Measurements from ENCODE around the gene BBOX1. TPM values are rescaled to one million over a fixed set of nuclear protein-coding genes. Genes with fewer than 3 reads are reported as not detected.
"Not testable (repeated sequence)": the region's sequence is repeated elsewhere in the genome, so short reads cannot be mapped to it uniquely, and the experiment has no call there.

Gene BBOX1
- polyA plus RNA-seq (2013, experiment 1 of 2; ENCODE audit: insufficient read length), result 0.37 TPM
- polyA plus RNA-seq (2013, experiment 2 of 2; ENCODE audit: insufficient read length), result 0.21 TPM

GRCh38 chr11:27040302-27041115 is at the start of gene BBOX1:
Gene BBOX1 (plus strand): TSS chr11:27040815. CDS start chr11:27055431, 14,616 bp downstream.
- DNase-seq, result no peak

- peak; percentile 91 for DNase-seq
These were observed 48.5 kb upstream of the BBOX1 start for GRCh38 chr11:26992031-26992541.

- DNase-seq, result peak; percentile 87
These were observed 46.6 kb upstream of the BBOX1 start, which contains the start of gene FIBIN for GRCh38 chr11:26993965-26994457. Gene FIBIN (plus strand): TSS chr11:26994112. CDS start chr11:26994527, 415 bp downstream.

GRCh38 chr11:26994631-26995095 is 46.0 kb upstream of the BBOX1 start:
- no peak for DNase-seq

- no peak for DNase-seq
These were observed 44.7 kb upstream of the BBOX1 start for GRCh38 chr11:26995701-26996460.

- DNase-seq, result peak; percentile 38
These were observed 43.2 kb upstream of the BBOX1 start for GRCh38 chr11:26997378-26997777.

GRCh38 chr11:27001136-27001730 is 39.4 kb upstream of the BBOX1 start:
- DNase-seq, result not testable (repeated sequence)

- DNase-seq, result no peak
These were observed 38.2 kb upstream of the BBOX1 start for GRCh38 chr11:27002431-27002830.

- DNase-seq, result no peak
These were observed 37.8 kb upstream of the BBOX1 start for GRCh38 chr11:27002838-27003237.

GRCh38 chr11:27004103-27004502 is 36.5 kb upstream of the BBOX1 start:
- no peak for DNase-seq

GRCh38 chr11:27008811-27009535 is 31.6 kb upstream of the BBOX1 start:
- DNase-seq, result no peak

- DNase-seq, result no peak
These were observed 28.9 kb upstream of the BBOX1 start for GRCh38 chr11:27011560-27012233.

GRCh38 chr11:27012234-27012921 is 28.2 kb upstream of the BBOX1 start:
- DNase-seq, result peak; percentile 73

GRCh38 chr11:27013781-27014361 is 26.7 kb upstream of the BBOX1 start:
- peak; percentile 84 for DNase-seq

- DNase-seq, result no peak
These were observed 21.6 kb upstream of the BBOX1 start for GRCh38 chr11:27018902-27019529.

- DNase-seq, result no peak
These were observed 19.9 kb upstream of the BBOX1 start for GRCh38 chr11:27020751-27021150.

- DNase-seq, result no peak
These were observed 17.9 kb upstream of the BBOX1 start for GRCh38 chr11:27022659-27023251.

- DNase-seq, result no peak
These were observed 15.8 kb upstream of the BBOX1 start for GRCh38 chr11:27024865-27025264.

- DNase-seq, result no peak
These were observed 15.2 kb upstream of the BBOX1 start for GRCh38 chr11:27025312-27025955.

Data from fibroblast of skin of abdomen (primary cell).